HUES64 (cell line): ENCODE measurements around the gene PSMA6.
A peak's percentile ranks its signal among the peaks of the same experiment; 100 is the strongest.

Experiments used
- H3K27ac ChIP-seq: 2 replicates; pipeline ENCODE4 v1.7.0; 2013; ENCODE audit warnings: low read depth, low read length, inconsistent platforms
- H3K27me3 ChIP-seq: 2 replicates; pipeline ENCODE4 v1.6.1; 2013; ENCODE audit warnings: mild to moderate bottlenecking, low read length; ENCODE audit not compliant: insufficient read depth
- H3K36me3 ChIP-seq: 2 replicates; pipeline ENCODE4 v1.6.1; 2013; ENCODE audit warnings: mild to moderate bottlenecking, low read length; ENCODE audit not compliant: insufficient read depth
- H3K4me1 ChIP-seq: 2 replicates; pipeline ENCODE4 v1.6.1; 2013; ENCODE audit warnings: mild to moderate bottlenecking, low read length, moderate library complexity; ENCODE audit not compliant: insufficient read depth
- H3K4me3 ChIP-seq: 2 replicates; pipeline ENCODE4 v1.5.1; 2013; ENCODE audit warnings: mild to moderate bottlenecking, low read length, moderate library complexity
- H3K9ac ChIP-seq: 2 replicates; pipeline ENCODE4 v1.6.1; 2013; ENCODE audit warnings: mild to moderate bottlenecking, low read depth, low read length
- H3K9me3 ChIP-seq: 2 replicates; pipeline ENCODE4 v1.6.1; 2013; ENCODE audit warnings: low read depth, low read length; ENCODE audit not compliant: insufficient read depth
- WGBS: fragments of 150-250, 120-280 bp; methylation state at CpG from one replicate; pipeline ENCODE4 v1.1.7; 2013; ENCODE audit warnings: missing lambda C conversion rate; 5-methylcytosine and 5-hydroxymethylcytosine counted together

Gene PSMA6

GRCh38 chr14:35338731-35339405 is 46.7 kb downstream of the PSMA6 start:
- H3K27ac ChIP-seq = no peak overlapping the region
- 87% methylated on average over 16 of the region's 16 CpGs for WGBS
- no peaks in the 10 kb centered on the region for H3K27me3 ChIP-seq
- H3K9ac ChIP-seq = no peak overlapping the region
- H3K4me3 ChIP-seq = no peak overlapping the region
- no peaks in the 10 kb centered on the region for H3K36me3 ChIP-seq
- no peaks in the 10 kb centered on the region for H3K9me3 ChIP-seq
- H3K4me1 ChIP-seq = peaks cover 25% of the 10 kb centered on the region

DNA sequence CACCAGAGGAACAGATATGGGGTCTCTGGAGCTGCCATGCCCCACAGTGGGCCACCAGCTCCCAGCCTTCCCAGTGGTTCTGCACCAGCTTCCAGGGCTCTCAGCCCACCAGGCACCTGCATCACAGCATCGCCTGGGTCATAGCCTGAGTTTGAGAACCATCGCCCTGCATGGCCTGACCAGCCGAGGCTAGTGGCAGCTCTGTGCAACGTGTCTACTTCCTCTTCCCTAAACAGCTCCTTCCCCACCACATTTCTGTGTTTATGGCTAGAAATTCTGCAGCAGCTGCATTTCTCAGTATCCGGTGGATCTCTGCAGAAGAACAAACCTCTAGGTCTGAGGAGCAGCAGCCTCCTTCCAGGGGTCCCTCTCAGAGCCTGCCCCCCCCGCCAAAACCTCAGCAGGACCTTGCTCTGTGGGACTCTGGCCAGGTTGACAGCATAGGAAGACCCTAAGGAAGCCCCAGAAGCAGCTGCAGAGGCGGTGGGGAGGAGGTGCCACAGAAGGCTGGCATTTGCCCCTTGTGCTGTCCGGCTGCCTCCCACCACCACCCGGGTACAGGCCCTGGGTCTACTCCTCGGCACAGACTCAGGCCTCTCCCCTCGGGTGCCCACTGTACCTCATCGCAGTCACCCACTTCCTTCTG is 47.7 kb downstream of the PSMA6 start:
- H3K36me3 ChIP-seq = no peaks in the 10 kb centered on the region
- H3K4me3 ChIP-seq = no peak overlapping the region
- H3K27me3 ChIP-seq = no peaks in the 10 kb centered on the region
- peaks cover 23% of the 10 kb centered on the region for H3K4me1 ChIP-seq
- WGBS = 94% methylated on average over 12 of the region's 12 CpGs
- no peak overlapping the region for H3K9ac ChIP-seq
- no peaks in the 10 kb centered on the region for H3K9me3 ChIP-seq
- no peak overlapping the region for H3K27ac ChIP-seq

DNA sequence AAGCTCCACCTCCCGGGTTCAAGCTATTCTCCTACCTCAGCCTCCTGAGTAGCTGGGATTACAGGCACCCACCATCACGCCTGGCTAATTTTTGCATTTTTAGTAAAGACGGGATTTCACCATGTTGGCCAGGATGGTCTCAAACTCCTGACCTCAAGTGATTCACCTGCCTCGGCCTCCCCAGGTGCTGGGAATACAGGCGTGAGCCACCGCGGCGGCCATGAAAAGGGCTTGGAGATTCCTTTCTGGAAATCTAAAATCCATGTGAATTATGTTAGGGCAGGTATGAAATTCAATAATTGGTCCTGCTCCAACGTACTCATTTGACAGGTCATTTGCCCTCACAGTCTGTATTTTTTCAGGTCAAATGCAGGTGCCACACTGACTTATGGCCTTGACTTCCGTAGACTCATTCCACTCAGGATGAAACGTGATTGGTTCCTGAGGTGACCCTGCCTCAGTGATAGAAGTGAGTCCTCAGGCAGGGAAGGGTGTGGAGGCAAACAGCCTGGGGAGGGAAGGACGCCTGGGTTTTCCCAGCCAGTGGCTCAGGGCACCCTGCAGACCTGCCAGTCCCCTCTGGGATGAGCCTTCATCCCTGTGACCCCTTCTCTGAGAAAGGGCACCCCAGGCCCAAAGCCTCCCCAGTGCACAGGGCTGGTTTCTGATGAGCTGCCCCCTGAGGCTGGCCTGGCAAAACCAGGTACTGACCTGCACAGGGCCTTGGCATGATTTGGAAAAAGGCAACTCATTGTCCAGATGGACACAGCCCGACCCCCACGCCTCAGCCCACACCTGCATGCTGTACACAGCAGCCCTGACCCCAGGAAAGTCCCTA is 48.7 kb downstream of the PSMA6 start:
- H3K27me3 ChIP-seq = no peaks in the 10 kb centered on the region
- WGBS = 93% methylated on average over 14 of the region's 14 CpGs
- H3K4me1 ChIP-seq = peaks cover 23% of the 10 kb centered on the region
- H3K27ac ChIP-seq = no peak overlapping the region
- no peaks in the 10 kb centered on the region for H3K9me3 ChIP-seq
- H3K9ac ChIP-seq = no peak overlapping the region
- H3K36me3 ChIP-seq = no peaks in the 10 kb centered on the region
- H3K4me3 ChIP-seq = no peak overlapping the region

- peaks cover 20% of the 10 kb centered on the region for H3K4me1 ChIP-seq
- no peaks in the 10 kb centered on the region for H3K9me3 ChIP-seq
- H3K36me3 ChIP-seq = no peaks in the 10 kb centered on the region
- H3K9ac ChIP-seq = no peak overlapping the region
- WGBS = 65% methylated on average over 4 of the region's 4 CpGs
- H3K27ac ChIP-seq = no peak overlapping the region
- no peak overlapping the region for H3K4me3 ChIP-seq
- no peaks in the 10 kb centered on the region for H3K27me3 ChIP-seq
Measured at GRCh38 chr14:35341454-35341750, 49.2 kb downstream of the PSMA6 start.

DNA sequence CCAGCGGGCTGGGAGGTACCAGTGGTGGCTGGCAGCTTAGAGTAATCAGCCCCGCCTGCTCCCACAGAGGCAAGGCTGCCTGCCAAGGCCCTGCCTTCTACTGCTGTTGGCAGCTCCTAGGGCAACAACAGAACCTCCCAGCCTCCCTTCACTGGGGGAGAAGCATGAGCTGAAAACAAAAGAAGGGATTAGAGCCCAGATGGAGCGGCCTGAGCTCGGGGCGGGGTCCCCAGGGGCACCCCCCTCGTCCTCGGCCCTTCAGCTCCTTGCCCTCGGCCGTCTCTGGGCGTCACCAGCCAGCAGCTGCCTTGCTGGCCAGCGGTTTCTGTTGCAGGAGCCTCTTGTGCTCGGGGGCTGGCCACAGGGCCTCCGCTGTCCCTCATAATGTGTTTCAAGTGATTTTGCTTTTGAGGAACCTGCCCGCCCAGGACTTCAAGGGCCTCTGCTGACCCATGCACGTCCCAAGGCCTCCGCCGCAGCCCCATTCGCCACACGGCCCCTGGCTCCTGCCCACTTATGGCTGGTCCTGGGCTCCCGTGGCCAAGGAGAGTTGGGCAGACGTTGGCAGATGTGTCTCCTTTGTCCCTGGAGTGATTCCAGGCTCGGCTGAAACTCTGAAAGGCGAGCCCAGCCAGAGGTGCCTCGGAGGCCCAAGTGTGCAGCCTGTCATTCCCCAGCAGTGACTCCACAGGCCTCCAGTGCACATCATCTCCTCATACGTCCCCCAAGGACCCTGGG is 49.7 kb downstream of the PSMA6 start:
- no peaks in the 10 kb centered on the region for H3K27me3 ChIP-seq
- no peak overlapping the region for H3K4me3 ChIP-seq
- H3K9me3 ChIP-seq = no peaks in the 10 kb centered on the region
- H3K9ac ChIP-seq = no peak overlapping the region
- 77% methylated on average over 25 of the region's 25 CpGs for WGBS
- H3K27ac ChIP-seq = no peak overlapping the region
- H3K4me1 ChIP-seq = peaks cover 15% of the 10 kb centered on the region
- H3K36me3 ChIP-seq = no peaks in the 10 kb centered on the region

DNA sequence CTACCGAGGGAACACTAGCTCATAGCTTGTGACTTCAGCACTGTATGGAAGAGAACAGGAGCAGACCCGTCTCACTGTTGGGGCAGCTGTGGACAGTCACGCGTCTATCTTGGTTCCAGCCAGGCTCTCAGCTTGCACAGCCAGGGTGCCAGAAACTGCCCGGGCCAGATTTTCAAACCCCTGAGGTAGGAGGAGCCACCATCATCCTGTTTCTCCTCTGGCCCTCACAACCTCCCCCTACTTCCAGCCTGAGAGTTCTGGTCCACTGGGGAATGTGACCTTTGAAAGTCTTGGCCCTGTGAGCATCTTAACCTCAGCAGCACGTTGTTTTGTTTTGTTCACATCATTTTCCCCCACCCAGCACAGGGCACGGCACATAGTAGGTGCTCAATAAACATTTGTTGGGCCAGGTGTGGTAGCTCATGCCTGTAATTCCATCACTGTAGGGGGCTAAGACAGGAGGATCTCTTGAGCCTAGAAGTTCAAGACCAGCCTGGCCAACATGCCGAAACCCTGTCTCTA is 50.4 kb downstream of the PSMA6 start:
- Histone ChIP-seq H3K4me3 (no peak overlapping the region), H3K4me1 (peaks cover 15% of the 10 kb centered on the region), H3K36me3 (no peaks in the 10 kb centered on the region), H3K27me3 (no peaks in the 10 kb centered on the region), H3K27ac (no peak overlapping the region), H3K9me3 (no peaks in the 10 kb centered on the region), H3K9ac (no peak overlapping the region)
- whole genome bisulfite sequencing = 80% methylated on average over 8 of the region's 8 CpGs

GRCh38 chr14:35343702-35344101 is 51.5 kb downstream of the PSMA6 start:
- Histone ChIP-seq H3K27ac (no peak overlapping the region), H3K27me3 (no peaks in the 10 kb centered on the region), H3K9me3 (no peaks in the 10 kb centered on the region), H3K4me1 (peaks cover 18% of the 10 kb centered on the region), H3K9ac (no peak overlapping the region), H3K4me3 (no peak overlapping the region), H3K36me3 (no peaks in the 10 kb centered on the region)
- 90% methylated on average over 7 of the region's 7 CpGs for WGBS

- H3K9ac ChIP-seq = no peak overlapping the region
- H3K27me3 ChIP-seq = no peaks in the 10 kb centered on the region
- no peaks in the 10 kb centered on the region for H3K36me3 ChIP-seq
- 92% methylated on average over 15 of the region's 15 CpGs for WGBS
- no peaks in the 10 kb centered on the region for H3K9me3 ChIP-seq
- H3K27ac ChIP-seq = no peak overlapping the region
- no peak overlapping the region for H3K4me3 ChIP-seq
- peaks cover 18% of the 10 kb centered on the region for H3K4me1 ChIP-seq
Measured at GRCh38 chr14:35344107-35344807, 52.1 kb downstream of the PSMA6 start.

DNA sequence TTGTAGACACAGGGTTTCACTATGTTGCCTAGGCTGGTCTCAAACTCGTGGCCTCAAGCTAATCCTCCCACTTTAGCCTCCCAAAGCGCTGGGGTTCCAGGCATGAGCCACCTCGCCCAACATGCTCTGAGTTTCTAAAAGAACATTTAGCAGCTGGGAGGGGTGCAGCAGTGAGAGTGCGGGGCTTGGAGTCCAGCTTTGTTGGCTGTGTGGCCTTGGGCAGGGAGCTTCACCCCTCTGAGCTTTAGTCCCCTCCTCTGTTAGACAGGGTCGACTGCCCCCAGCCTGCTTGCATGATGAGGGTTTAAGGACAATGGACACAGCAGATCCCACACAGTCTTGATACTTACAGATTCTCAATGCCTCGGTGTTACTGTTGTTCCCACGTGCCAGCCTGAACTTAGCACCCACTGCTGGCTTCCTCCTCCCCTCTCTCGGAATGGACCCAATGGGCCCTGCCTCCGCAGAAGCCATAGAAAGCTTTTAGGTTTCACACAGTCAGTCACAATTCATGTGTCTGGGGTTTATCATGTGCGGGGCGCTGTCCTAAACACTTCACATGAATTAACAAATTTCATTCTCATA is 54.6 kb downstream of the PSMA6 start:
- no peak overlapping the region for H3K9ac ChIP-seq
- H3K9me3 ChIP-seq = no peaks in the 10 kb centered on the region
- H3K4me1 ChIP-seq = peaks cover 16% of the 10 kb centered on the region
- no peaks in the 10 kb centered on the region for H3K36me3 ChIP-seq
- H3K4me3 ChIP-seq = no peak overlapping the region
- WGBS = 86% methylated on average over 11 of the region's 11 CpGs
- H3K27me3 ChIP-seq = no peaks in the 10 kb centered on the region
- peak overlapping the region; percentile 47; the same call in 1 of the 2 replicates for H3K27ac ChIP-seq

DNA sequence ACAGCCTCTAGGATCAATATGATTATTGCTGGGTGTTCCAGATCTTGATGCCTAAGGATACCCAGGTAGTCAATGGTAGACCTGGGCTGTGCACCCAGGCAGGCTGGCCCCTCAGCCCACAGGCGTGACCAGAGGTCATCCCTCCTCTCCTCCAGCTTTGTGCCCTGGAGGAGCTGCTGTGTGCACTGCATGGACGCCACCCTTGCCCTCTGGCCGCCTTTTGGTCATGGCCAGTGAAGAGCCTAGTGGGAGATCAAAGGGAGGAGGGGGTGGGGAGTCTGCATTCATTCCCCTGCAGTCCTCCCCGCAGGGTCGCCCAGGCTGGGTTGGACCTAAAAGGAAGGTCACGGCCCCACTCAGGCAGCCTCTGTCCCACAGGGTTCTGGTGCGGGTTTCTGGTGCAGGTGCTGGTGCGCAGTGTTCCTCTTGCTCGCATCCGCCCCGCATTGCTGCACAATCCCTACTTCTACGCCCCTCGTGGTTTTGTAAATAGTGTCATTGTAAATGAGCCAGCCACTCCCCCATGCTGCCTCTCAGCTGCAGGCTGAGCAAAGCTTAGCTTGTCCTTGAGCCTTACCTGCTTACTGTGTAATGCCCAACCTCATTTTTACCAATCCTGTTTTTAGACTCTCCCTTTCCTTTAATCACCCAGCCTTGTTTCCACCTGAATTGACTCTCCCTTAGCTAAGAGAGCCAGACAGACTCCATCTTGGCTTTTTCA is 55.3 kb downstream of the PSMA6 start:
- Histone ChIP-seq H3K9me3 (no peaks in the 10 kb centered on the region), H3K27me3 (no peaks in the 10 kb centered on the region), H3K27ac (peak overlapping the region; percentile 47; the same call in 1 of the 2 replicates), H3K9ac (no peak overlapping the region), H3K4me3 (no peak overlapping the region), H3K4me1 (peaks cover 23% of the 10 kb centered on the region), H3K36me3 (no peaks in the 10 kb centered on the region)
- 26% methylated on average over 13 of the region's 13 CpGs for WGBS
